Measurements from ENCODE around the gene USP13.

The USP13 gene

GRCh38 chr3:179663093-179663492 lies 10.3 kb downstream of the USP13 start:
- TF ChIP-seq CTCF (IDR thresholded peaks at IDR 0.05) = no peak

GRCh38 chr3:179666030-179666429 lies 13.2 kb downstream of the USP13 start:
- TF ChIP-seq CTCF (IDR thresholded peaks at IDR 0.05) = no peak

- TF ChIP-seq CTCF (IDR thresholded peaks at IDR 0.05) = no peak
Measured at GRCh38 chr3:179666436-179667035, 13.7 kb downstream of the USP13 start.

GRCh38 chr3:179668429-179668828 lies 15.6 kb downstream of the USP13 start:
- TF ChIP-seq CTCF (IDR thresholded peaks at IDR 0.05) = no peak

- TF ChIP-seq CTCF (IDR thresholded peaks at IDR 0.05) = no peak
Measured at GRCh38 chr3:179670311-179670710, 17.5 kb downstream of the USP13 start.

GRCh38 chr3:179671309-179671708 lies 18.5 kb downstream of the USP13 start:
- no peak for TF ChIP-seq CTCF (IDR thresholded peaks at IDR 0.05)

GRCh38 chr3:179671747-179672242 lies 19.0 kb downstream of the USP13 start:
- TF ChIP-seq CTCF (IDR thresholded peaks at IDR 0.05) = no peak

GRCh38 chr3:179672918-179673317 lies 20.1 kb downstream of the USP13 start:
- TF ChIP-seq CTCF (IDR thresholded peaks at IDR 0.05) = no peak

Data from LNCAP (cell line).